Mucosa of rectum (tissue), 2 donors: ENCODE data around the gene EPHA2.

Source experiments
- H3K27ac ChIP-seq, 2 donors: one replicate each; pipeline ENCODE4 v1.7.0; 2013; ENCODE audit warnings: inconsistent platforms in 2 of 2, low read depth in 2 of 2, low read length in 2 of 2
- H3K27me3 ChIP-seq, 2 donors: one replicate each; pipeline ENCODE4 v1.7.0; 2013; ENCODE audit warnings: low read length in 2 of 2; ENCODE audit not compliant: control insufficient read depth in 2 of 2, insufficient read depth in 2 of 2
- H3K36me3 ChIP-seq, 2 donors: one replicate each; pipeline ENCODE4 v1.7.0; 2013; ENCODE audit warnings: low read length in 2 of 2; ENCODE audit not compliant: control insufficient read depth in 2 of 2, insufficient read depth in 2 of 2
- H3K4me1 ChIP-seq, 2 donors: one replicate each; pipeline ENCODE4 v1.7.0; 2013; ENCODE audit warnings: low read length in 2 of 2, mild to moderate bottlenecking in 1 of 2; ENCODE audit not compliant: control insufficient read depth in 2 of 2, insufficient read depth in 2 of 2
- H3K4me3 ChIP-seq, 2 donors: one replicate each; pipeline ENCODE4 v1.7.0; 2013; ENCODE audit warnings: low read length in 2 of 2
- H3K9ac ChIP-seq, 2 donors: one replicate each; pipeline ENCODE4 v1.7.0; 2013; ENCODE audit warnings: low read length in 2 of 2, low read depth in 1 of 2, mild to moderate bottlenecking in 1 of 2
- H3K9me3 ChIP-seq, 2 donors: one replicate each; pipeline ENCODE4 v1.7.0; 2013; ENCODE audit warnings: low read length in 2 of 2; ENCODE audit not compliant: control insufficient read depth in 2 of 2
- donor health status: healthy.
- donor health status: Normal muscosa, but diverticular disease.

Gene EPHA2

DNA sequence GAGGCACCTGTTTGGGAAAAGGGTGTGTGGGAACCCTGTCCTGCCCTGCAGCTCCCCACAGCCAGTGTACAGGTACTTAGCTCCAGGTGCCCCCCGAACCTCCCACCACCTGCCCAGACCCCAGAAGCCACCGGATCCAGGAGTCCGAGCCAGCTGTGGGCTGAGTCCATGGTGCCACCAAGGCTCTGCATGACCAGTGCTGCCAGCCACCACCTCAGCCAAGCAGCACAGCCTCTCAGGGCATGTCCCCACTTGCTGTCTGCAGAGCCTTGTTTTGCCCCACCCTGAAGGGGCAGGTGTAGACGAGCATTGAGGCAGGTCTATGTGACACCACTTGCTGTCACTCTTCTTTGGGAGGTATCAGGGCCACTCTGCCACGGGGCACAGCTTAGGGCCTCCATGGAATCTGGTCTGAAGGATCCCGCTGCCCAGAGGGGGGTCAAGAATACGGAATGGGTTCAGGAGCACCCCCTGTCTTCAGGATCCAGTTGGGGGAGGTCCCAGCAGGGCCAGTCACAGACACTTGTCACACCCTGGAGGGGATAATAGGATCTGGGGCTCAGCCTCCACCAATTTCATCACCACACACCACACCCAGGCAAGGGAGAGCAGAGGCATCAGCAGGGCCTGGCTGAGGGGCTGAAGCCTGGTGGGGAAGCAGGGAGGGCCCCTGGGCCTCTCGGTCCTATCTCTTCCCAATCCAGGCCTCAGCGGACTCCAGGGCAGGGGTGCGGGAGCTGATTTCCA is 28.9 kb upstream of the EPHA2 start:
- H3K27ac ChIP-seq, result no peak overlapping the region
- no peak overlapping the region for H3K9ac ChIP-seq
- H3K9me3 ChIP-seq, result no peaks in the 10 kb centered on the region
- peaks cover 29 to 46% of the 10 kb centered on the region in 2 donors for H3K4me1 ChIP-seq
- no peak overlapping the region for H3K4me3 ChIP-seq
- no peaks in the 10 kb centered on the region for H3K36me3 ChIP-seq
- H3K27me3 ChIP-seq, result no peaks in the 10 kb centered on the region

DNA sequence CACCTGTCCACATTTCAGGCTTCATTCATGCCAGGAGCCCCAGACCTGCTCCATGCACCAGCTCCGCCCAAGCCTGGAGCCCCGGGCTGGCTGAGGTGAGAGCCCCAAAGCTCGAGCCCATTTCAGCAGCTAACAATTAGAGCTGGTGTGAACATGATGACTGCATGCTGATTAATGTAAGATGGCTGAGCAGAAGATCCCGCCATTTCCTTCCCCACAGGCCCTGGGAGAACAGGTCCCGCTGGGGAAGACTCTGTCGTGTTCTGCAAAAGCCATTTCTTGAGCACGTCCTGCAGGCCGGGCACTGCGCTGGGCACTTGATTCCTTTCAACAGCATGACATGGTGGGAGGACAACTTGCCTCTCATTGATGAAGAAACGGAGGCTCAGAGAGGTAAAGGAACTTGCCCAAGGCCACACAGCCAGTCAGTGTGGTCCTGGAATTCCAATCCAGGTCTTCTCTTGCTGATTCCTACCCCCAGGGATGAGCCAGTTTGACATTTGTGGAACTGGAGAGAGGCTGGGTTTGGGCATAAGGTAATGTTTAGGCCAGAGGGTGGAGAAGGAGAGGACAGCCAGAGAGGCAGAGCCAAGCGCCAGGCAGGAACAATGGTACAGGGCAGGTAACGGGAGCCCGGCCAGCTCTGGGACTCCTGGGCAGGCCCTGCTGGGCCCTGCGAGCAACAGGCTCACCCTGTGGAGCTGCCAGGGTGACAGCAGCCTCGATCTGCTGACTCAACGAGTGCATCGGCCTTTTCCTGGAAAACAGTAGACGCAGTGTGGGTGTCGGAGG is 28.1 kb upstream of the EPHA2 start:
- Histone ChIP-seq H3K4me1 (peaks cover 26 to 41% of the 10 kb centered on the region in 2 donors), H3K27ac (no peak overlapping the region), H3K9me3 (no peaks in the 10 kb centered on the region), H3K27me3 (no peaks in the 10 kb centered on the region), H3K4me3 (no peak overlapping the region), H3K36me3 (no peaks in the 10 kb centered on the region), H3K9ac (no peak overlapping the region)

DNA sequence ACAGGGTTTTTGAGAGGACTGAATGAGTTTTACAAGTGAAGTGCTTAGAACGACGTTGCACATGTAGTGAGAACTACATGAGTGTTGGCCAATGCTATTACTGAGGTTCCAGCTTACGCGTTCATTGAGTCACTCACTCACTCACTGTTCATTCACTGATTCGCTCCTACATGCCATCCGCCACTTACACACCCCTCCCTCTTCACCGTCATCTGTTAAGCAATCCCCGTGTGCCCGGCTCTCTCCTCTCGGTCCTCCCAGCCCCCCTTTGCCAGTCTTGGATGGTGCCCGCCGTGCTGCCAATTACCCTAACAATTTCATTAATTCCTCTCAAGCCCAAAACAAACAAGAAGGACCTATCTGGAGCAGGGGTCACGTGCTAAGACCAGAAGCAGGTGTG is 27.3 kb upstream of the EPHA2 start:
- H3K9ac ChIP-seq, result no peak overlapping the region
- H3K27ac ChIP-seq, result no peak overlapping the region
- H3K4me3 ChIP-seq, result no peak overlapping the region
- no peaks in the 10 kb centered on the region for H3K36me3 ChIP-seq
- H3K4me1 ChIP-seq, result peaks cover 25 to 40% of the 10 kb centered on the region in 2 donors
- no peaks in the 10 kb centered on the region for H3K9me3 ChIP-seq
- no peaks in the 10 kb centered on the region for H3K27me3 ChIP-seq

DNA sequence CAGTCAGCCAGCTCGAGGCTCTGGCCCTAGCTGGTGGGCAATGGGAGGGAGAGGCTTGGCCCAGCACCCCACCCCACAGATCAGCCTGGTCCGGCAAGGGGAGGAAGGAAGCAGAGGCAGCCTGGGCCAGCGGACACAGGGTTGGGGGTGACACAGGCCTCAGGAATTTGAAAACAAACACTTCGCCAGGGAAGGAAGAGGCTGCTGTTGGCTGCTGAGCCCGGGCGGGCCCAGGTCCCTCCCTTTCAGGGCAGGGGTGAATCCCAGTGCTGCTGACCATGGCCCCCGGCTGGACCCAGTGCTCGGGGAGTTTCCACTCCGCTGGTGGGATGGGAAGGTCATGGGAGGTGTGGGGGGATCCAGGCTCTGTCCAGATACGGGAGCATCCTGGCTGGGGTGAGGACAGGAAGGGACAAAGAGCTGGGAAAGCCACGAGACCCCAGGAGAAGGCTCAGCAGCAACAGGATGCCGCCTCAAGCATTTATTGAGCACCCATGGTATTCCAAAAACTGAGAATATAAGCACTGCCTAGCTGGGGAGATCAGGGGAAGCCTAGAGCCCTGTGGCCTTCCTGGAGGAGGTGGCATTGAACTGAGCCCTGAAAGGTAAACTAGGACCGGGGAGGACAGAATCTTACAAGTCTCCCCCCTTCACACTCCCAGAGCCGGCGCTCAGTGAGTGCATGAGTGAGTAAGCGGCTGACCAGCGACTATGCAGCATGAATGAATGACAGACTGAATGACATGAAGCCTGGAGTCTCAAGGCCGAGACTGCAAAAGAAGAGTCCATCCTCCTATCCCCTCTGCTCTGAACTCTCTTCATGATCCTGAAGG is 26.2 kb upstream of the EPHA2 start:
- Histone ChIP-seq H3K27ac (peak overlapping the region; percentile 68 to 87), H3K4me3 (no peak overlapping the region), H3K4me1 (peaks cover 28 to 41% of the 10 kb centered on the region in 2 donors)

DNA sequence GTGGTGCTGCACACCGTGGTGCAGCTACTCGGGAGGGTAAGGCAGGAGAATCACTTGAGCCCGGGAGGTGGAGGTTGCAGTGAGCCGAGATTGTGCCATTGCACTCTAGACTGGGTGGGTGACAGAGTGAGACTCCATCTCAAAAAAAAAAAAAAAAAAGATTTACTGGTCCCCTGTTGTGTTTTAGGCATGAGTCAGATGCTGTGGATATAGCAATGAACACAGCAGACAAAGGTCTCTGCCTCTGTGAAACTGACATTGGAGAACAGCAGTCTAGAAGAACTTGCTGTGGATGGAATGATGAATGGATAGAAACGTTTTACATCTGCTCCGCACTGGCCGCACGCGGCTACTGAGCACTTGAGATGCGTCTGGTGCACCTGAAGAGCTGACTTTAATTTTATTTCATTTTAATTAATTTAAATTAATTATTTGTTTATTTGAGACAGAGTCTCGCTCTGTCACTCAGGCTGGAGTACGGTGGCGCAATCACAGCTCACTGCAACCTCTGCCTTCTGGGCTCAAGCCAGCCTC is 24.5 kb upstream of the EPHA2 start:
- H3K9me3 ChIP-seq, result no peaks in the 10 kb centered on the region
- H3K27ac ChIP-seq, result no peak overlapping the region
- peaks cover 38 to 51% of the 10 kb centered on the region in 2 donors for H3K4me1 ChIP-seq
- H3K9ac ChIP-seq, result no peak overlapping the region
- H3K27me3 ChIP-seq, result no peaks in the 10 kb centered on the region
- no peaks in the 10 kb centered on the region for H3K36me3 ChIP-seq
- no peak overlapping the region for H3K4me3 ChIP-seq

More for the DNA sequence above, 26.2 kb upstream of the EPHA2 start:
- Histone ChIP-seq H3K9ac (peak overlapping the region; percentile 2 to 71), H3K27me3 (no peaks in the 10 kb centered on the region), H3K9me3 (no peaks in the 10 kb centered on the region), H3K36me3 (no peaks in the 10 kb centered on the region)

DNA sequence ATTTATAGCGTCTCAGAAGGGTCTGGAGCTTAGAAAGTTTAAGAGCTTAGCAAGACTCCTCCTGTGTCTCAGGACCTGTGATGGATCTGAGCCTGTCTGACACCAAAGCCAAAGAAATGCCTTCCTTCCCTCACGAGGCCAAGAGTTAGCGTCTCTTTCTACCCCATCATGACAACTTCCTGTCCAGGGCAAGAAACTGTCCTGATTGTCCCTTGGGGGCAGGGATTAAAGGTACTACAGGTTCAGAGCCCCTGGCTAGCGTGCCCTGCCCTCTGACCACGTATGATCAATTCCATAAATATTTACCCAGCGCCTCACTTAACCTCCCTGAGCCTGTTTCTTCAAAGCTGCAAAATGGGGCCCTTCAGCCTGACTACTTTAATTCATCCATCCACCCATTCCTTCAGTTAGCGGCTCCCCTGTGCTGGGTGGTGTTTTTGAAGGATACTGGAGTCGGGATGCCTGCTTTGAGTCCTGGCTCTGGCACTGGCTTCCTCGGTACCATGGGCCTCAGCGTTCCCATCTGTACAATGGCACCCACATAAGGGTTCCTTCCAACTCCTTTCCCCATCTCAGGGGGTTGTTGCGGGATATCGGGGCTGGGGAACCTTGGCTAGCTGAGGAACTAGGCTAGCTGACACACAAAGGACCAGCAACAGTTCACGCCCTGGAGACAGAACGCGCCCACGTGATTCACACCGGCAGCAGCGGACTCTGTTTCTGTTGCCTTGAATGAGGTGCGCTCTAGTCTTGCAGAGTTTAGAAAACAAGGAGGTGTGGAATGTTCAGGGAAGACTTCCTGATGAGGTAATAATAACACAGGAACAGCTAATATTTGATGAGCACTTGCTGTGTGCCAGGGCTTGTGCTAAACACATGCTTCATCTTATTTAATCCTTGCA is 23.0 kb upstream of the EPHA2 start:
- Histone ChIP-seq H3K9ac (no peak overlapping the region), H3K36me3 (no peaks in the 10 kb centered on the region), H3K27ac (peak overlapping the region; percentile 63 to 64), H3K9me3 (no peaks in the 10 kb centered on the region), H3K4me3 (no peak overlapping the region), H3K4me1 (peaks cover 47 to 64% of the 10 kb centered on the region in 2 donors), H3K27me3 (no peaks in the 10 kb centered on the region)

DNA sequence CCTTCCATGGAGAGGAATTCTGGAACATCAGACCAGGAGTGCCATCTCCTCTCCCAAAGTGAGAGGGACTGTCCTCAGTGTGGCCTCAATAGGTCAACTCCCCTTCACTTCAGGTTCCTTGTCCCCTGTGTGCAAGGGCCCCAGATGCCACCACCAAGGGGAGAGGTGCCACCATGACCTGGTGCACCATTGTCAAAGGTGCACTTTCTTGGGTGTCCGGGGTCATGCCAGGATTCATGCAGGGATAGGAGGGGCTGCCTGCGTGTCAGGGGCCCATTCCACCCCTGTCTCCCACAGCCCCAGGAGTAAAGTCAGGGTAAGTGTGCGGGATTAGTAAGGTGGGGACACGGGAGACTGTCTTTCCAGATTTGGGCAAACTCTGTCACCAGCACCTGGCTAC is 21.4 kb upstream of the EPHA2 start:
- peaks cover 59 to 76% of the 10 kb centered on the region in 2 donors for H3K4me1 ChIP-seq
- H3K9me3 ChIP-seq, result no peaks in the 10 kb centered on the region
- no peak overlapping the region for H3K9ac ChIP-seq
- no peaks in the 10 kb centered on the region for H3K36me3 ChIP-seq
- no peaks in the 10 kb centered on the region for H3K27me3 ChIP-seq
- H3K27ac ChIP-seq, result no peak overlapping the region
- no peak overlapping the region for H3K4me3 ChIP-seq

DNA sequence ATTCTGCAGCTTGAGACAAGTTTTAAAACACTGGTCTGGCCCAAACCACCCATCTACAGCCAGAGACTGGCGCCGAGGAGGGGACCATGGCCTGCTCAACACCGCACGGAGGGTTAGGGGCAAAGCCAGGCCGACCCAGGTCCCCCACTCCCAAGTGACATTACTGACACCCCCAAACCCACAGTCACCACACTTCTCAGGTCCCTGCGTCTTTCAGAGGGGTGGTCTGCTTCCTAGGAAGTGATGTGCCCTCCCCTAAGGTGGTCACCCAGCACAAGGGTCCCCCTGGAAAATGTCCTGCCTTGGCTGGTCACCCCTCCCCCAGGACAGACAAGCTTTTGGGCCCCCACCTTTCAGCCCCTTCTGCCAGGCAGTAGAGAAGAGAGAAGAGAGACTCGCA is 20.8 kb upstream of the EPHA2 start:
- Histone ChIP-seq H3K4me3 (no peak overlapping the region), H3K4me1 (peaks cover 64 to 74% of the 10 kb centered on the region in 2 donors), H3K27me3 (no peaks in the 10 kb centered on the region)

More for the DNA sequence above, 20.8 kb upstream of the EPHA2 start:
- H3K9me3 ChIP-seq, result no peaks in the 10 kb centered on the region
- H3K36me3 ChIP-seq, result no peaks in the 10 kb centered on the region
- H3K27ac ChIP-seq, result peak overlapping the region; percentile 32 to 76
- H3K9ac ChIP-seq, result peak overlapping the region in 1 of 2 donors; percentile 59
